ENCODE results near the gene TRIM24.
"Not testable (repeated sequence)": the region's sequence is repeated elsewhere in the genome, so short reads cannot be mapped to it uniquely, and the experiment has no call there.

Gene TRIM24

GRCh38 chr7:138460176-138460648, at the start of gene TRIM24:
TSS of gene TRIM24 (plus strand) at chr7:138460259. CDS start at chr7:138460549, 290 bp downstream.
- ATAC-seq = peak; percentile 86 to 89

DNA sequence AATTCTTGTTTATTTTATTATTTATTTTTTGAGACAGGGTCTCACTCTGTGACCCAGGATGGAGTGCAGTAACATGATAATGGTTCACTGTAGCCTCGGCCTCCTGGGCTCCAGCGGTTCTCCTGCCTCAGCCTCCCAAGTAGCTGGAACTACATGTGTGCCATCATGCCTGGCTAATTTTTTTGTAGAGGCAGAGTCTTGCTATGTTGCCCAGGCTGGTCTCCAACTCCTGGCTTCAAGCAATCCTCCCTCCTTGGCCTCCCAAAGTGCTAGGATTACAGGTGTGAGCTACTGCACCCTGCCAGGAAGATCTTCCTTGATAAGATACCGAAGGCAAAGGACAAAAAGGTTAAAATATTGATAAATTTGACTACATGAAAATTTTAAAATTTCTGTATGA, 48.0 kb upstream of the TRIM24 start:
- ATAC-seq = not testable (repeated sequence)

DNA sequence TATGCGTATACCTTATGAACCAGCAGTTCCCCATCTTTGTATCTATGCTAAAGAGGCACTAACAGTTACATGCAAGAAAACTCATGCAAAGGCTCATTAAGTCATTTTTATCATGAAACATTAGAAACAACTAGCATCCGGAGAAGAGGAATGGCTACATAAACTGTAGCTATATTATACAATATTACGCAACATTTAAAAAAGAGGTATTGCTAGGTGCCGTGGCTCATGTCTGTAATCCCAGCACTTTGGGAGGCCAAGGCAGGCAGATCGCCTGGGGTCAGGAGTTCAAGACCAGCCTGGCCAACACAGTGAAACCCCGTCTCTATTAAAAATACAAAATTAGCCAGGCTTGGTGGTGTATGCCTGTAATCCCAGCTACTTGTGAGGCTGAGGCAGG, 47.1 kb upstream of the TRIM24 start:
- not testable (repeated sequence) for ATAC-seq

GRCh38 chr7:138417078-138417700, 42.9 kb upstream of the TRIM24 start:
- no peak for ATAC-seq

DNA sequence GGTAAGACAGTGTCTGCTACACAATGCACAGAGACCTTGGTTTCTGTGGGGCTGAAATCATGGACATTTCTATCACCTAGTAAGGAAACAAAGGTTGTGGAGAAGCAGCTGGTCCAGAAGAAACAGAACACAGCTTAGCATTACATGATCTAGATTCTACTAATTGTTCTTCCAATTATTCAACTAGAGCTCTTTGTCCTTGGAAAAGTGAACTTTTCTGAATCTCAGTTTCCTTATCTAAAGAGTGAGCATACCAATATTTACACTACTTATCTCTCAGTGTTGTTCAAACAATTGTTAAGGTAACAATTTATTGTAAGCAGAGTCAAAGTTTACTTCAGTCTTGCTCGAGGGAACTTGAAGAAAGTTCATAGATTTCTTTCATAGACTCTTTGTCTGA, 42.3 kb upstream of the TRIM24 start:
- no peak for ATAC-seq

DNA sequence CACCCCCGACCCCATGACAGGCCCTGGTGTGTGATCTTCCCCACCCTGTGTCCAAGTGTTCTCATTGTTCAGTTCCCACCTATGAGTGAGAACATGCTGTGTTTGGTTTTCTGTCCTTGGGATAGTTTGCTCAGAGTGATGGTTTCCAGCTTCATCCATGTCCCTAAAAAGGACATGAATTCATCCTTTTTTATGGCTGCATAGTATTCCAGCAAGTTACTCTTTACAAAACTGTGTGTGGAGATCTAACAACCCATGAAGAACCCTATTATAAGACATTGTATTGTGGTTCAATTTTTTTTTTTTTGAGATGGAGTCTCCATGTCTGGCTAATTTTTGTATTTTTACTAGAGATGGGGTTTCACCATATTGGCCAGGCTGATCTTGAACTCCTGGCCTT, 41.7 kb upstream of the TRIM24 start:
- ATAC-seq = not testable (repeated sequence)

DNA sequence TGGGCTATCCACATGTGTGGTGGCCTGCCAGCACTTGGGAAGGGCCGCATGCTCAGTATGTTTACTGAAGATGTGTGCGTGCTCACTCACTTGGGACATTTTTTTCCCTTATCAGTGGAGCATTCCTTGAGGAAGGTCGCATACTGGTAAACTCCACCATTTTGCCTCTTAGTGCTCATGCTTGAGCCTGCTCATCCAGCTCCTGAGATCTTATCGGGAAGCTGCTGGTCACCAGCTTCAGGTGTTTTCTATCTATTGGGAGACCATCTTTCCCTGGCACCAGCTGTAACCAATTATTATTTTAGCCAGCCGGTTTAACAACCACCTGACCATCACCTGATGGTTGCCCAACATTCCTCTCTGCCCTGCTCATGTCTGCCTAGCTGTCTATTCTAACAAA, 35.0 kb upstream of the TRIM24 start:
- no peak for ATAC-seq

- ATAC-seq = no peak
Measured at GRCh38 chr7:138429577-138430250, 30.3 kb upstream of the TRIM24 start.

DNA sequence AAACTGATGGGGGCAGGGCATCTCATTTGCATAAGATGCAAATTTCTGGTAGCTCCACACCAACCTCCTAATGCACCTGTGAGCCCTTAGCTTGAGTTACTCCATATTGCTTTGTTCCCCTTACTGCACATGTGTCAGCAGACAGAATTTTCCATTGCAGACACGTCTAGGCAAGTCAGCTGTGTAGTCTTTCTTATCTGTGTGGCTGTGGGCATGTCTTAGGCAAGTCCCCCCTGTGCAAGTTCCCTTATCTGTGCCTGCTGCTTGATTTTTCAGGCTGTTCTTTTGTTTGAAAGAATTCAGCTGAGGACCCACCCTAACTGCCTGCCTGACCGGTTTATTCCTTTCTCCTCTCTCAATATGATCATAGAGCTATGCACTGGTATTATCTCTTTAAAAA, 28.5 kb upstream of the TRIM24 start:
- no peak for ATAC-seq

DNA sequence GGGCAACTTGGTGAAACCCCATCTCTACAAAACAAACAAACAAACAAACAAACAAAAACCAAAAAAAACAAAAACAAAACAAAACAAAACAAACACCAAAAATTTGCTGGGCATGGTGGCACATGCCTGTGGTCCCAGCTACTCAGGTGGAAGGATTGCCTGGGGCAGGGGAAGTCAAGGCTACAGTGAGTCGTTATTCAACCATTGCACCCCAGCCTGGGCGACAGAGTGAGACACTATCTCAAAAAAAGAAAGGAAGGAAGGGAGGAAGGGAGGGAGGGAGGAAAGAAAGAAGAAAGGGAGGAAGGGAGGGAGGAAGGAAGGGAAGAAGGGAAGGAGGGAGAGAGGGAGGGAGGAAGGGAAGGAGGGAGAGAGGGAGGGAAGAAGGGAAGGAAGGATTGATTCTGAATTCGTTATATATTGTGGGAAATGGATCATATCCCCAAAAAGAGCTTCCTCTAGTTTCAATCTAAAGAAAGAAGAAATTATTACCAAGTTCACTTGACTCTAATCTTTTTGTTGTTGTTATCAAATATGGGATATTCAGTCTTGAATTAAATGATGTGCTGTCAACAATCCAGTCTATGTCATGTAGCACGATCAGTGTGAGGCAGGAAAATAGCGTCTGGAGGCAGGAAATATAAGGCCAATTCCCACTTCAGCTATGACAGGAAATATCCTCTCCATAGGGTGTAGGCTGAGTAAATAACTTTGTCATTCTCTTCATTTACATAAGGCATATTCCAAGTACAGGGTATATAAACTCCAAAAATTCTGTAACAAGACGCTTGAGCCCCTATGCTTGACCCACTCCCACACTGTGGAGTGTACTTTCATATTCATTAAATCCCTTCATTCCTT, 26.2 kb upstream of the TRIM24 start:
- ATAC-seq = no peak

DNA sequence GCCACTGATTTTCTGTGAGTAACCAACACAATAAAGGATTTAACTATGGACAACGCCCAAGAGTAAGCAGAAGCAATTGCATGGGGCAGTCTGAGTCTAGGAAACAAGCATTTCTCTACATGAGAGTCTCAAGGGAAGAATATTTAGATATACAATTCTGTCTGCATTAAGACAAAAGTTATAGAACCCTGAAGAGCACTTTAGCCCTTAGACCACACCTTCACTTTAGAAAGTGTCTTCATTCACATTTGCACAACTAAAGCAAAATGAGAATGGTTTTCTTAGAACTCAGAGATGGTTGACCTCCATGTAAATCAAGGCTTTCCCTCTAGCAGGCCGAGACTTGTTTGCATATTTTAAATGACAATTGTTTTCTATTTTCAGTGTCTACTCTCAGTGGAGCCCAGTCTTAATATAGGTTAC, 25.5 kb upstream of the TRIM24 start:
- ATAC-seq = no peak

DNA sequence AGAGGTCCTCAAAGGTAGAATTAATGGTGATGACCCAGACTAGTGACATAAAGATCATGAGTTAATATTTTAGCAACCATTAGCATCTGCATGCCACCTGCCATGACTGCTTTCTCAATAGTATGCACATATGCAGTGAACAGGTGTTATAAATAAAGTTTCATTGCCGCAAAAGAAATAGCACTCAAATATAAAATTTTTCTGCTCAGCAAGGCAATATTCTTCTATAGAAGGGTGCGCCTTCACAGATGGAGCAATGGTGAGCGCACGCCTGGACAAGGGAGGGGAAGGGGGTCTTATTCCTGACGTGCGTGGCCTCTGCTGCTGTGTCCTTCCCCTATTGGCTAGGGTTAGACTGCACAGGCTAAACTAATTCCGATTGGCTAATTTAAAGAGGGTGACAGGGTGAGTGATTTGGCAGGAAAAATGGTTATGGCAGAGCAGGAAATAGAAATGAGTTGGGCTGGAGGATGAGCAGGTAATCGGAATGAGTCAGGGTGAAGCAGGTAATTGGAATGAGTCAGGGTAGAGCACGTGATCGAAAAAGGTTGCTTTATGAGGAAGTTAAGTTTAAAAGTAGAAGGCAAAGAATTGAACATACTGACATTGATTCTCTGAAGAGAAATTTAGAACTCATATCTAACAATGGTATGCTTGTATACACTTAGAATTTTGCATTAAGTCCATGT, 24.7 kb upstream of the TRIM24 start:
- ATAC-seq = no peak

DNA sequence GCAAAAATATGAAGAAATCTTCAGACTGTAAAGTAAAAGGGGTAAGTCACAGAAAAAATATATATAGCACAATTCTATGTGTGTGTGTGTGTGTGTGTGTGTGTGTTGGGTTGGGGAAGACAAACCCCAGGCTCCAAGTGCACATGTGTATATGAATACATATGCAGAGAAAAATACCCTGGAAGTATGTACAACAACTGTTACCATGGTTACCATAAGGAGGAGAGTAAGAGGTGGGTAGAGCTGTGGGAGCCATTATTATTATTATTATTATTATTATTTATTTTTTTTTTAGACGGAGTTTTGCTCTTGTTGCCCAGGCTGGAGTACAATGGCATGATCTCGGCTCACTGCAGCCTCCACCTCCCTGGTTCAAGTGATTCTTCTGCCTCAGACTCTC, 23.7 kb upstream of the TRIM24 start:
- no peak for ATAC-seq

- ATAC-seq = no peak
Measured at GRCh38 chr7:138440460-138440859, 19.6 kb upstream of the TRIM24 start.

DNA sequence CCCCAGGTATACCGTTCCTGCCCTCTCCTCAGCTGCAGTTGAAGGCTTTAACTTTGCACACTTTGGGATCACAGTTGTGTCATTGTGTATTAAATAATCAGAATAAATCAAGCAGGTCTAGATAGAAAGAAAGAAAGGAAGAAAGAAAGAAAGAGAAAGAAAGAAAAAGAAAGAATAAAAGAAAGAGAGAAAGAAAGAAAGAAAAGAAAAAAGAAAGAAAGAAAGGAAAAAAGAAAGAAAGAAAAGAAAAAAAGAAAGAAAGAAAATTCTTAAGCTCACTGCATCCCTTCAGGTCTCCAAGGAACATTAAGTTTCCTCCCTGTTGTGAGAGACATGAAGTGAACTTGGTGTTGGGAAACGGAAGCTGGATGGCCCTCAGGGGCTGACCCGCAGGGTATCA, 17.2 kb upstream of the TRIM24 start:
- no peak for ATAC-seq

DNA sequence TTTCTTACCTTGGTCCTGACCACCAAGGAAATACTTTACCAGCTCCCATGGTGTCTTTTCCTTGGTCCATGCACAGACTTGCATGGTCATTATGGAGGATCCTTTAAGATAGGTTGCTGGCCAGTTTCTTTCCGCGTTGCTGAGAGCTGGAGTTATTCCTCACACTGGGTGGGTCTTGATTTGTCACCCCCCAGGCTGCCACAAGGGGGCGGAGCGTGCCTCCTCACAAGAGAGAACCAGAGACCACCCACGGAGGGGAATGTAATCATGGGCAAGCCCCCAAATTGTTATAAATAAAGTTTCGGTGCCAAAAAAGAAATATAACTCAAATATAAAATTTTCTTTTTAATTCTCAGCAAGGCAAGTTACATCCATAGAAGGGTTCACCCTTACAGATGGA, 10.5 kb upstream of the TRIM24 start:
- ATAC-seq = no peak

DNA sequence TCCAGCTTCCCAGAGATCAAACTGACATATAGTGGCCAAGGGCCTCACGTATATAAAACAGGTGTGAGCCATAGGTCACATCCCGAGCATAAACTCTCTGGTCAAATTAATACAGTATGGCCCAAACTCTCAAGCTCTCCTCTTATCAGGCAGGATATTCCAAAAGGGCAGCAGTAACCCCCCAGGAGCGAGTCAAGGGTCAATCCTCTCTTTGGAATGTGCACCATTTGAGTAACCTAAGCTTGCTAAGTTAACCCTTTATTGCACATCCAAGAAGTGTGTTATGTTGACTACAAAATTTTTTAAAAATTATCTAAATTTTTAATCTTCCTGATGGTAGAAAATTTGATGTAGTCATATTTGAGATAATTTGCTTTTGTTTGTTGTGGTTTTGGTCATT, 4.5 kb upstream of the TRIM24 start:
- no peak for ATAC-seq

DNA sequence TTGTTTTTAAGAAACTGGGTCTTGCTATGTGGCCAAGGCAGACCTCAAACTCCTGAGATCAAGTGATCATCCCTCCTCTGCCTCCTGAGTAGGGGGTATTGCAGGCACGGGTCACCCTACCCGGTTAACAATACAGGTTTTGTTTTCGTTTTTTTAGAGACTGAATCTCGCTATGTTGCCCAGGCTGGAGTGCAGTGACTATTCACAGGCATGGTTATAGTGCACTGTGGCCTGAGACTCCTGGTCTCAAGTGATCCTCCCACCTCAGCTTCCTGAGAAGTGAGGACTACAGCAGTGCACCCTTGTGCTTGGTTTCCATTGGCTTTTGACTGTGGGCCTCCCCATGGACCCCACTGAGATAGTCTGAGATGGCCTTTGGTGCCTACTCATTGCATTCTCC, 3.8 kb upstream of the TRIM24 start:
- ATAC-seq = no peak

- no peak for ATAC-seq
Measured at GRCh38 chr7:138458576-138459412, 1.3 kb upstream of the TRIM24 start.

GRCh38 chr7:138459413-138460175, 465 bp upstream of the TRIM24 start:
- peak; percentile 84 to 85 for ATAC-seq
